Spleen (tissue), 11 donors: ENCODE data around the gene ALKBH7. TPM values are rescaled to one million over a fixed set of nuclear protein-coding genes. Genes with fewer than 3 reads are reported as not detected.
A peak's percentile ranks its signal among the peaks of the same experiment; 100 is the strongest.

Experiments used
- DNase-seq: peaks from one replicate; pipeline ENCODE4 v3.0.0-alpha.2; 2020
- H3K27ac ChIP-seq, 8 donors: fragments of 200-600 bp; sonication (generic) in 7 of 8; 1 replicate in 4 of 8; 2 replicates in 4 of 8; pipeline versions ENCODE4 v1.5.0 to v1.8.0; 2016 to 2021; ENCODE audit warnings: inconsistent platforms in 4 of 8, mild to moderate bottlenecking in 4 of 8, moderate library complexity in 1 of 8
- H3K27me3 ChIP-seq, 7 donors: fragments of 200-600 bp; sonication (generic) in 6 of 7; replicated peaks in 1 of 7; 1 replicate in 4 of 7; 2 replicates in 3 of 7; pipeline versions ENCODE4 v1.5.0 to v1.8.0; 2016 to 2021; ENCODE audit warnings: inconsistent platforms in 3 of 7, mild to moderate bottlenecking in 1 of 7
- H3K36me3 ChIP-seq, 6 donors: fragments of 200-600 bp; sonication (generic) in 5 of 6; 1 replicate in 4 of 6; 2 replicates in 2 of 6; pipeline versions ENCODE4 v1.5.0 to v1.8.0; 2016 to 2021; ENCODE audit warnings: inconsistent platforms in 2 of 6
- H3K4me1 ChIP-seq, 6 donors: fragments of 200-600 bp; sonication (generic) in 5 of 6; 1 replicate in 3 of 6; 2 replicates in 3 of 6; pipeline versions ENCODE4 v1.5.0 to v1.8.0; 2016 to 2021; ENCODE audit warnings: inconsistent platforms in 3 of 6
- H3K4me3 ChIP-seq, 8 donors: fragments of 200-600 bp; sonication (generic) in 7 of 8; 1 replicate in 4 of 8; 2 replicates in 4 of 8; pipeline versions ENCODE4 v1.5.0 to v1.8.0; 2016 to 2021; ENCODE audit warnings: inconsistent platforms in 4 of 8, mild to moderate bottlenecking in 4 of 8, moderate library complexity in 2 of 8
- H3K9me3 ChIP-seq, 8 donors: fragments of 200-600 bp; sonication (generic) in 7 of 8; 1 replicate in 4 of 8; 2 replicates in 4 of 8; pipeline versions ENCODE4 v1.5.0 to v1.8.0; 2016 to 2021; ENCODE audit warnings: inconsistent platforms in 4 of 8
- CTCF ChIP-seq, 11 experiments: fragments of 200-600 bp in 7 of 11; fragments of 450-650 bp in 4 of 11; sonication (generic) in 4 of 11; IDR thresholded peaks in 8 of 11; conservative IDR thresholded peaks in 3 of 11; 1 replicate in 7 of 11; 2 replicates in 4 of 11; pipeline versions ENCODE4 v1.4.0 to v1.8.0; 2016 to 2021; ENCODE audit warnings: antibody characterized with exemption in 11 of 11, inconsistent platforms in 4 of 11, mild to moderate bottlenecking in 1 of 11
- POLR2A ChIP-seq, 3 donors: fragments of 450-650 bp; IDR thresholded peaks; one replicate each; pipeline ENCODE4 v1.5.1; 2017; ENCODE audit warnings: antibody characterized with exemption in 3 of 3, mild to moderate bottlenecking in 1 of 3
- POLR2AphosphoS5 ChIP-seq, 3 donors: sonication (generic); formaldehyde crosslinking; IDR thresholded peaks; one replicate each; pipeline ENCODE4 v1.5.1; 2017; ENCODE audit warnings: antibody characterized with exemption in 3 of 3
- WGBS, 5 donors: extraction: QIAGEN DNeasy Blood & Tissue Kit in 3 of 5; methylation state at CpG; one replicate each; pipeline versions ENCODE4 v1.1.5 to v1.1.7; 2013 to 2018; 5-methylcytosine and 5-hydroxymethylcytosine counted together
- intact Hi-C: fragments of 100-400 bp; cut with DNase I; formaldehyde crosslinking; loops from one replicate; pipeline ENCODE4 v1.15.0; 2023; ENCODE audit warnings: low total_unique reads
- polyA plus RNA-seq, 3 donors: library from polyadenylated mRNA; stranded (reverse); fragments of 200-250 nt; gene quantifications; one replicate each; pipeline ENCODE4 v1.2.1, GENCODE V29; 2013
- total RNA-seq, 7 donors: library from RNA; depleted of rRNA in 3 of 7; stranded (reverse); fragments of >200 nt in 3 of 7; fragmentation: NEBNext Ultra II Directional in 4 of 7; extraction: Animal tissue kit (Norgen Biotek cat#: 25700) in 4 of 7; gene quantifications; one replicate each; pipeline versions ENCODE4 v1.1.0 to v1.2.1, GENCODE V29; 2016 to 2021
- donor health status: healthy with polysubstance abuse.
- donor health status: DM: no; HTN: no; CAD: no; lungs with moderate emphysema.
- donor health status: DM: no; HTN: no; CAD: no.
- donor health status: Bipolar disorder and iron deficiency.
- donor health status: healthy.
- donor health status: DM: no; HTN: no; CAD: no.
- donor health status: DM: yes; HTN: yes; CAD: no.

ALKBH7 gene
- total and polyA plus RNA-seq, 10 donors = 35.5 to 80.3 (median 44.5) TPM

- Histone ChIP-seq H3K4me3 (no peak overlapping the region), H3K9me3 (no peaks in the 10 kb centered on the region), H3K27ac (peak overlapping the region in 1 of 8 donors; percentile 51), H3K4me1 (peaks cover 0 to 5% (median 0%) of the 10 kb centered on the region in 6 donors), H3K36me3 (peaks cover 3 to 45% (median 36%) of the 10 kb centered on the region in 6 donors), H3K27me3 (no peaks in the 10 kb centered on the region)
- 79 to 91% (median 79%) methylated on average over 8 to 12 of the region's 12 CpGs for WGBS, 5 donors
- intact Hi-C loops = no loop called here
- DNase-seq = no peak
- TF ChIP-seq POLR2AphosphoS5 (IDR thresholded peaks at IDR 0.05) (peak in 1 of 3 donors; percentile 20), POLR2A (IDR thresholded peaks at IDR 0.05) (no peak)
Observed at GRCh38 chr19:6412061-6412446, 39.5 kb downstream of the ALKBH7 start.

- peak in 9 of 11 experiments; percentile 22 to 69 (median 54) for TF ChIP-seq CTCF (IDR thresholded peaks at IDR 0.05 in 8 of 11, conservative IDR thresholded peaks at IDR 0.05 in 3 of 11)
- TF ChIP-seq POLR2A (IDR thresholded peaks at IDR 0.05) = no peak
- peak; percentile 8 to 57 (median 28) for TF ChIP-seq POLR2AphosphoS5 (IDR thresholded peaks at IDR 0.05)
- intact Hi-C loops = no loop called here
- no peak overlapping the region for H3K4me3 ChIP-seq
- no peak for DNase-seq
- no peaks in the 10 kb centered on the region for H3K27me3 ChIP-seq
- H3K4me1 ChIP-seq = peaks cover 0 to 5% (median 0%) of the 10 kb centered on the region in 6 donors
- H3K9me3 ChIP-seq = no peaks in the 10 kb centered on the region
- H3K27ac ChIP-seq = peak overlapping the region in 4 of 8 donors; percentile 1 to 51 (median 50)
- H3K36me3 ChIP-seq = peaks cover 3 to 50% (median 41%) of the 10 kb centered on the region in 6 donors
- WGBS, 5 donors = 67 to 78% (median 70%) methylated on average over 15 of the region's 15 CpGs
Observed at GRCh38 chr19:6412447-6413091, 40.0 kb downstream of the ALKBH7 start.

- H3K4me3 ChIP-seq = no peak overlapping the region
- peak overlapping the region in 4 of 8 donors; percentile 18 to 51 (median 50) for H3K27ac ChIP-seq
- peaks cover 3 to 57% (median 48%) of the 10 kb centered on the region in 6 donors for H3K36me3 ChIP-seq
- peaks cover 0 to 5% (median 0%) of the 10 kb centered on the region in 6 donors for H3K4me1 ChIP-seq
- no peak for DNase-seq
- TF ChIP-seq POLR2A (IDR thresholded peaks at IDR 0.05) = no peak
- no peaks in the 10 kb centered on the region for H3K9me3 ChIP-seq
- 75 to 85% (median 77%) methylated on average over 10 of the region's 10 CpGs for WGBS, 5 donors
- intact Hi-C loops = no loop called here
- H3K27me3 ChIP-seq = no peaks in the 10 kb centered on the region
Observed at GRCh38 chr19:6413291-6413690, 40.7 kb downstream of the ALKBH7 start.

GRCh38 chr19:6413721-6414643 lies 41.4 kb downstream of the ALKBH7 start:
- Histone ChIP-seq H3K36me3 (peaks cover 3 to 64% (median 55%) of the 10 kb centered on the region in 6 donors), H3K4me1 (peaks cover 0 to 5% (median 0%) of the 10 kb centered on the region in 6 donors), H3K4me3 (no peak overlapping the region), H3K9me3 (no peaks in the 10 kb centered on the region), H3K27me3 (no peaks in the 10 kb centered on the region), H3K27ac (peak overlapping the region in 4 of 8 donors; percentile 18 to 51 (median 50))
- TF ChIP-seq POLR2AphosphoS5 (IDR thresholded peaks at IDR 0.05) (peak in 2 of 3 donors; percentile 17 to 55), CTCF (IDR thresholded peaks at IDR 0.05 in 8 of 11, conservative IDR thresholded peaks at IDR 0.05 in 3 of 11) (no peak), POLR2A (IDR thresholded peaks at IDR 0.05) (no peak)
- intact Hi-C loops = no loop called here
- DNase-seq = no peak
- WGBS, 5 donors = 84 to 91% (median 86%) methylated on average over 41 to 42 of the region's 42 CpGs
